ENCODE measurements around the gene MFAP3L.
"Not testable (repeated sequence)": the region's sequence is repeated elsewhere in the genome, so short reads cannot be mapped to it uniquely, and the experiment has no call there.

Gene MFAP3L

DNA sequence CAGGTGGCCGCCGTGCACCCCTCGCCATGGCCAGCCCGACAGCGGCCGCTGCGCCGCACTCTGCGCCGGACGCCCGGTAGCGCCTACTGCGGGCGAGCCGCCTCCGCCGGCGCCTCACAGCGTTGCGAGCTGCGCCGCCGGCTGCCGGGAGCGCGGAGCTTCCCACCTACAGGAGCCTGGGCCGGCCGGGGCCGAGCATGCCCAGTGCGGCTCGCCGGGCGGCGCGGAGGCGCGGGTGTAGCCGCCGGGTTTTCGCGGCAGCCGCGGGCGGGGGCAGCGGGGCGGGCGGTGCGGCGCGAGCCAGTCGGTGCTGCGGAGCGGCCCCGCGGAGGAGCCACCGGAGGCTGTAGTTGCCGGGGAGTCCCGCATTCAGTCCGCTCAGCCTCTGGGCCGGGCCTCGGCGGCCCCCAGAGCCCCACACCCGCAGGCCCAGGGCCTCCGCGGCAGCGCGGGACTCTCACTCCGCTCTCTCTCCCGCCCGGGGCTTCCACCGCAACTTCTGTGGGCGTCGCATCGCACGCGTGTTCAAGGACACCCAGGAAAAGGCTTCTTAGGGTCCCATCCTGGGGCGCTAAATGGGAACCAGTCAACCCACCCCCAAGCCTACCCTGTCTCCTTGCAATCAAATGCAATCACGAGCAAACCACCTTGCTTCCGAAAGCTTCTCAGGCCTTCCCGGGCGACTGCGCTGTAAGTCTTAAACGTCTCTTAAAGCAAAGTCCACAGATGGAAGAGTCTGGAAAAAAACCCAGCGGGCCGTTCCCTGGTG, at the start of gene MFAP3L:
Gene MFAP3L, minus strand, starts transcription at position 143 of the 769 bp plus-strand sequence. CDS start 20,518 bp downstream, outside the sequence.
- DNase-seq = peak; percentile 77

DNA sequence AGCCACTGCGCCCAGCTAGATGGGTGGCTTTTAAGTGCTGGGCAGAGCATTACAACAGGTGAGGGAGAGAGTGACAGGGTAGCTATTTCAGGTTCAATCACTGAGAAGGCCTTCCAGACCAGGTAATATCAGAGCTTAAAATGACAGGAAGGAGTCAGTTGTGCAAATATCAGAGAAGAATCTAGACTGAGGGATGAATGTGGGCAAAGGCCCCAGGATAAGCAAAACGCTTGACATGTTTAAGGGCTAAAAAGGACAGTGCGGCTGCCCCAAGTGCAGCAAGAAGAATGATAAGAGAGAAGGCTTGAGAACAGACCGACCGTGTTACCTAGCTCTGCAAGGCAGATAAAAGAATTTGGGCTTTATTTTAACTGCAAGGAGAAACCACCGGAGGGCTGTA, 45.0 kb upstream of the MFAP3L start:
- no peak for DNase-seq

DNA sequence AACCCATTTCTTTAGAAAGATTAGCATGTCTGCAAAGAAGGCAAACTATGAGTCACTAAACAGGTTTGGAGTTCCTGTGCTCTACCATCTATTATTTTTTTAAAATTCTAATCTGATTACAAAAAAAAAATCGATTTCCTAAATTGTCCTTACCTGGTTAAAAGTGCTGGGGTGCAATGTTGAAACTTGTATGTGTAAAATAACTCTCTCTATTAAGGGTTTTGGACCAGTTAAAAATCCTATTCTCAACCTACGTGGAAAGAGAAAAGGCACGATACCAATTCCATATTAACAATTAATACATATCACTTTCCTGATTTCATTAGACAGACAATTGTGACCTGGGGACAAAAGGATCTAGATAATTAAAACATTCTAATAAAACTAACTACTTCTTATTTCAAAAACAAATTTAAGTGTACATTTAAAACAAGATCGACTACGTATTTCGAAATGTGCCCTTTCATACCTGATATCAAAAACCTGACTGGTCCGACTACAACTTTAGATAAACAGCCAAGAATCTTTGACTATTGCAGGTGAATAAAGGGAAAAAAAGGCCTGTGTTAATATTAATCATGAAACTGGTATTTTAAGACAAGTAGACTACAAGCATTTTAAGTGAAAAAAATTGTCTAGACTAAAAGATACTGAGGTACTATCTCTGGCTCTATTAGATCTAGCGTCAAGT, 42.4 kb upstream of the MFAP3L start:
- DNase-seq = no peak

DNA sequence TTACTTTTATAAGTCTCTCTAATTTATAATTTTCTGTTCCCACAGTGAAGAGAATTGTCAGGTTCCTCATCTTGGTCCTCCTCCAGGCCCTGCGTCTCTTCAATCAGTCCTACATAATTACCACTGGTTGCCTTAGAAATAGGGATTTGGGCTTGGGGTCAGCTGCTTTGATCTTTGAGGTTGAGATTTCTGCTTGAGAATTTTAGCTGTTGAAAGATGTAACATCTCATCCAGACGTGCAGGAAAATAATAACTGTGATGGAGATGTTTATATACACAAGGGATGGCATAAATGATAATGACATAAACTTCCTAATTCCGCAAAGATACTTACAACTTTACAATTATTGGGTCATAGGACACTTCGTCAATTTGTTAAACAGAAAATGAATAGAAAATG, 33.2 kb upstream of the MFAP3L start:
- no peak for DNase-seq

DNA sequence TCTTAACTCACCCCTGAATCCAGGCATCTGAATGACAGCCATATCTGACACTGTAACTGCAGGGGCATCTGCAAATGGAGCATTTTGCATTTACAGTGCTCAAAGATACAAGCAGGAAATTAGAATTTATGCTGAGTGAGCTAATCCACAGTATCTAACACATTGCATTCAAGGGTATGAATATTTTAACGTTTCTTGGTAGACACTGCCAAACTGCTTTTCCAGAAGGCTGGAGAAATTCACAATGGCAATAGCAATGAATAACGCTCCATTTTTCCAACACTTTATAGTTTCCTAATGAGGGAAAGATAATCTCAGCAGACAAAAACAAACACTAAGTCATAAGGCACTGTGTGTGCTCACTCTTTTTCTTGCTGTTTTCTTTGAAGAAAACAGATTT, 32.6 kb upstream of the MFAP3L start:
- DNase-seq = no peak

DNA sequence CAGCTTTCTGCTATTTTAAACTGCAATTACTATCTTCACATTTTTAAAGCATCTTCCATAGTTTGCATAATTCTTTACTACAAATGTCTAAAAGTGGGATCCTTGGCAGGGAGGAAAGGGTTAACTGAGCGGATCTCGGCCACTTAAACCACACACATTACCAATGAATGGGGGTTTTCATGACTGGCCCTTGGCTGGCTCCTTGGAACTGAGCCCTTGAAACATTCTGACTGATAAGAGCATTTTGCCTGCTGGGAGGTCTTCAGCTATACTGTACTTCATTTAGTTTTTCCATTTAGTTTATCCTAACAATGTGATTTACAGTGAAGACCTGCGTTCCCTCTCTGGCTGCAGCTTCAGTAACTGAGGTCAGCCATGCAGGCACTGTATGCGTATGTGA, 31.7 kb upstream of the MFAP3L start:
- DNase-seq = no peak

DNA sequence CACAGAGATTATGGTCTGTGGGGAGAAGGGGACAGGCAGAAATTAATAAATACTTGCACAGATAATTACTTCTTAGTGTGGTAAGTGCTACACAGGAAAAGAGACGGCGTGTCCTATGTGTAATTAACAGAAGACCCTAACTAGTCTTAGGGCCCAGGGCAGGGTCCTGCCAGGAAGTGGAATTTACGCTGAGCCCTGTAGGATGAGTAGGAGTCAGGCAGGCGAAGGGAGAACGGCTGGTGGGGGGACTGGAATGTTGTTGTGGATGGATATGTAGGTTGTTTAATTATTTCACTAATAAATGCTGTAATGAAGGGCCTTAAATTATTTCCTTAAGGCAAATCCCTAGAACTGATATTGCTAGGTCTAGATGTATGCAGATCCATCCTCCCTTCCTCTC, 26.7 kb upstream of the MFAP3L start:
- DNase-seq = no peak

DNA sequence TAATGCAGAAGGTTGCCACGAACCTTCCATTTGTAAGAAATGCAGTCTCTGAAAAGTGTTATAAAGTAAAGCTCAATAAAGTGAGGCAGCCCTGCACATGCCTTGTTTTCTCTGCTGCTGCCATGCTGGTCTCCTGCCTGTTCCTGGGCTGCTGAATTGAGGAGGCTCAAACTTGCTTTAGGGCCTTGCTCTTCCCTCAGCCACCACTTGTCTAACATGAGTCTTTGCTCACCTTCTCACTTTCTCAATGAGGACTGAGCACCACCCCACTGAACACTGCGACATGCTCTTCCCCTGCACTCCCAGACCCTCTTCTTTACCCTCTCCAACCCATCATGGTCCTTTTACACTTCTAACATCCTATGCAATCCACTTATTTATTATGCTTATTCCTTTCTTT, 25.2 kb upstream of the MFAP3L start:
- no peak for DNase-seq

DNA sequence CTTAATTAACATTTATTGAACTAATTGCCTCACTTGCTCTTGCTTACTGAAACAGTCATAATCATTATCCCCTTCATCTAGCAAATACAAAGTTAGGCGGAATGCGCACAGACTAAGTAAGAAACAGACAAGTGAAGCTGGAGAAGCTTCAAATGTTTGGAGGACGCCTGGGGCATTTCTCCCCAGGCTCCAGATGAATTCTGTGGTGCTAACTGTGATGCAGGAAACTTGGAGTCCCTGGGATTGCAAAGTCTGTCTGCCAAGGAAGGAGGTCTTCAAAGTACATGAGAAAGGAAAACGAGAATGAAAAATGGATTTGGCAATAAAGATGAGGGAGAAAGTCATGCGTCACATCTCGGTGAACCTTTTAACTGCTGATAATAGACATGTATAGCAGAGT, 23.6 kb upstream of the MFAP3L start:
- no peak for DNase-seq

DNA sequence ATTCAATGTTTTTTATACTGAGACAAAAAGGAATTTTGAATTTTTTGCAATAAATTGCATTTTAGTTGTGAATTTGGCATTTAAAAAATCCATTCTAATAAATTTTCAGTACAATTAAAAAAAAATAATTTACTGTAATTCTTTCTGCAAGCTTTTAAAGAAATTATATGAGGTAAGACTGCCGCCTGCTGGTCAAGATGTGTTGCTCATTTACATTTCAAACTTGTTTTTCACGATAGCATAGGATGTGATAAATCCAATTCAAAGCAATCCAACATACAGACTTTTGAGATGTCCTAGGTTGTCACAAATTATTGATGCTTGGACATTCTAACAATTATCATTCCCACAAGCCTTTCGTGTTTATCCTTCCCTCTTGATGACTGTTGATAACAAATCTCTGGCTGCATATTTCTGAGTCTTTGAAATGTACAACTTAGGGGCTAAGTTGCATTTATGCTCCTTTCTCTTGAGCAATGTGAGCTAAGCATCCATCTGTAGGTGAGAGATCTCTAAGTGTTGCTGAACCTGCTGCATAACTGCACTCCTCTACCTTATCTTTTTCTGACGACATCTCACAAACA, 21.7 kb upstream of the MFAP3L start:
- DNase-seq = peak; percentile 4

DNA sequence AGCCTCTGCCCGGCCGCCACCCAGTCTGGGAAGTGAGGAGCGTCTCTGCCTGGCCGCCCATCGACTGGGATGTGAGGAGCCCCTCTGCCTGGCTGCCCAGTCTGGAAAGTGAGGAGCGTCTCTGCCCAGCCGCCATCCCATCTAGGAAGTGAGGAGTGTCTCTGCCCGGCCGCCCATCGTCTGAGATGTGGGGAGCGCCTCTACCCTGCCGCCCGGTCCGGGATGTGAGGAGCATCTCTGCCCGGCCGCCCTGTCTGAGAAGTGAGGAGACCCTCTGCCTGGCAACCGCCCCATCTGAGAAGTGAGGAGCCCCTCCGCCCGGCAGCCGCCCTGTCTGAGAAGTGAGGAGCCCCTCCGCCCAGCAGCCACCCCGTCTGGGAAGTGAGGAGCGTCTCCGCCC, 20.0 kb upstream of the MFAP3L start:
- not testable (repeated sequence) for DNase-seq

DNA sequence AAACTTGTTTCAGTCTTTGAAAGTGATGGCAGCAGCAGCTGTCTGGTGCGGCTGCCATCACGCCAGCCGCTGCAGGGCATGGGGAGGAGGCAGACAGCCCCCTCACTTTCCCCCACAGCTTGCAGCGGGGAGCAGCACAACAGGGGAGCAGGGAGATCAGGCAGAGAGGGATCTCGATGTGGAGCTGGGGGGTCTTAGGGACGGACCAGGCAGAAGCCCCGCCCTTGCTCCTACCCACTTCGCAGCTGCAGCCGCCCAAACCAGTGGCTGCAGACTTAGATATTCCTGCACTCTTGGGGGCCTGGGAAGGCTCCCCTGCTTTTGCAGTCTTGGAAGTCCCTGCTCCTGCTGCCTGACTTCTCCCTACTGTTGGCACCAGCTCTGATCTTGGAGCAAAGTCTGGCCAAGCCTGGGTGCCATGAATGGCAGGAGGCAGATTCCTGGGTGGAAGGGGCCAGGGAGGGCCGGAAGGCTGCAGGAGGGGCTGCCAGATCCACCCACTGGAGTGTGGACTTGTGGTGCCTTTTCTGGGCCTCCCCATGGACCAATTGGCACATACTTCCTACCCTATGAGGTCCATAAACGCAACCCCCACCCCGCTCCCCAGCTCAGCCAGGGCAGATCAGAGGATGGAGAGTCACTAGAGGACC, 14.0 kb upstream of the MFAP3L start:
- DNase-seq = no peak

DNA sequence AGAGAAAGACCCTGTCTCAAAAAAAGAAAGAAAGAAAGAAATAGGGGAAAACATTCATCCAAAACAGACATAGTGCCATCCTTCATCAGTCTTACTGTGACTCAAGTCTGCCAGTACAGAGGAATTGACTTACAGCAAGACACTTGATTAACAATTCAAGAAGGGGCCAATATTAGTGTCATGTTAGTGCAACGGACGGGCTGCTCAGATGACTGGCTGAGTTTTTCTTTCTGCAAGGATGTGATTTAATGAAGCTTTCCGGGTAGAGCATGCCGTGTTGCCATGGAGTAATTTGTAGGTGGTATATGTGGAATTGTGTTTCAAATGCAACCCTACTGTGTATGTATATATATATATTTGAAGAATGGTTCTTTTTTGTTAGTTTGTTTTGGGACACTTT, 12.6 kb upstream of the MFAP3L start:
- no peak for DNase-seq

DNA sequence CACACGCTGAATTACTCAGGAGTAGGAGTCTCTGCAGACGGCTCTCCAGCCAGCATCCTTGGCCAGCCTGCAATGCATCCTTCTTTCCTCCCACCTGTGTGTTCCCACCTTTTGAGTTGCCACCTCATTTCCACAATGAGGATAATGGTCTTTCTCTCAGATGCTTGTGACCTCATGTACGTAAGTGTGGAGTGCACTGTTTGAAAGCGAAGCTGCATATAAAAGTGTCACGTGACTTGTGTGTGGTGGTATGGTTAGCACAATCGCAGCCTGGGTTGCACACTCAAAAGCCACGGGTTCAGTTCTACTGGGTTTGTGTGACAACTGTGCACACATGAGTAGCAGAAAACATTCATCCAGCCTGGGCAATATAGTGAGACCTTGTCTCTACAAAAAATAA, 12.0 kb upstream of the MFAP3L start:
- no peak for DNase-seq

DNA sequence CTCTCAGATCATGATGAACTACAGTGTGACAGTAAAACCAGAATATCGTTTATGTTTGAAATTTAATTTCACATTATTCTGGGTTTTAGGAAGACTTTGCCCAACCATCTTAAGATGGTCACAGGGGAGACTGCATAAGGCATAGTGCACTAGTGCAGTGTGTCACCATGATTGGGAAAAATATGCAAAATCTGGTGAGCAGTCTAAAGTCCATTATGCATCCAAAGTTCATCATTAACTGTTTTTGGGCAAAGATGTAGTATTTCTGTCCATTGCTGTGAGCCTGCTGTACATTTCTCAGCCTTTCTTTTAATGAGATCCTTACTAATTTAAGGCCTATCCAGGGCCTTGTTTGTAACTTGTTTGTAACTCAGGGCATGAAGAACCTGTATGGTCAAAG, 11.3 kb upstream of the MFAP3L start:
- no peak for DNase-seq

DNA sequence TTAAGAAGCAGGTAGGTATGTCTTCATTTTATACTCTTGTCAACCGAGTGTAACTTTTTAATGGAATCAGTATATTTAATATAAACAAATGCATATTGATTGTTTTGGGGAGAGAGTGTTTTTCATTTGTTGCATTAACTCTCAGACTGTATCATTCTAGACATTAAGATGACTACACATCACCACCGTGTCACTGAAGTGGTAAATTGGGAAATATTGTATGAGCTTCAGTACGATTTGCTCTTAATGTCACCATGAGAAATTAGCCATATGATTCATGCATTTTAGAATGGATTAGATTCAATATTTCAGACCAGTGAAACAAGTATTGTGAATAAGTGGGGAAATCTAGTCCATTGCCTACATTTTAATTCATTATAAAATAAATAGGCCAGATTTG, 9.7 kb upstream of the MFAP3L start:
- no peak for DNase-seq

DNA sequence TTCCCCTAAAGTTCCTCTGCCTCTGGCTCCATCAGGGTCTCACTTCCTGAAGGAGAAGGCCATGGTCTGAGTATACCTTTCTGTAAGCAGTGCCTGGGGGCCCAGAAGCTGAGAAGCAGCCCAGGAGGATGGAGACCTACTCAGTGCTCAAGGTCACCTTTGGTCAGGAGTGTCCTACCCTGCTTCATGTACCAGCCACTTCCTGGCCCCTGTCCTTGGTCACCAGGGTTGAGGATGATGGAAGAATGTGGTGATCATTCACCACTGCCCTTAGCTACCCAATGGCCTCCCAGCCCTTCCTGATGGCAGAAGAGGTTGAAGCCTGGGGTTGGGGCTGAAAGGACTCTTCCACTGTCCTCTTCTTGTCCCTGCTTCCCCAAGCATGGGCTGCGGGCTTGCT, 9.0 kb upstream of the MFAP3L start:
- DNase-seq = no peak

DNA sequence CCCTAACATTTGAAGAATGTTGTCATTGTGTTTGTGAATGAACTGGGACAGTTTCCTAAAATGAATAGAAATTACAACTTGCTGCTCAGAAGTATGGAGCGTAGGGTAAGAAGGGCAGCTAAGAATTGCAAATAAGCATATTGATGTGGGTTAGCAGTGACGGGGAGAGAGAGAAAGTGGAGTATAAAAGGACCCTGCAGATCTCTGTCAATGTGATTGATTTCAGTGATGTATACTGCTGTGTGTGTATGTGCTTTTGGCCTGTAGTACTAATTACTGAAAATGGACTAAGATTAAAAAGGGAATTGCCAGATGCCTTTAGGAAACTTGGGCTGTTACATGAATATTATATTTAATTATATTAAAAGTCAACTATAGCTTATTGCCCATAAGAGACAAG, 7.8 kb upstream of the MFAP3L start:
- DNase-seq = no peak

DNA sequence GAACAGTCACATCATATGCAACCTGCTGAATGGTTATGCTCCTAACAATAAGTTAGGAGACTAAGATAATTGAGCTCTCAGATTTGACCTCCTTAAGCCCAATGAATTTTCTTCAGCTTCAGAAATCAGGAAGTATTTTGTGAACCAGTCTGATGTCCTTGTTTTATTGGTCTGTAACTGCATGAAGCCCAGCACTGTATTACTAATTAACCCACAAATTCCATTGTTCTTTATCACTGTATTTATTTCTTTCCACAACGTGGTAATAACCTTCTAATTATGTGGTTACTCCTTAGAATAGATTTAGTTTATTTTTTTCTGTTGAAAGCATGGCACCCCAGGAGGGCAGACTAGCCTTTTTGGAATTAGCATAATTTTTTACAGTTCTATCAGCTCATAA, 3.9 kb upstream of the MFAP3L start:
- DNase-seq = no peak

DNA sequence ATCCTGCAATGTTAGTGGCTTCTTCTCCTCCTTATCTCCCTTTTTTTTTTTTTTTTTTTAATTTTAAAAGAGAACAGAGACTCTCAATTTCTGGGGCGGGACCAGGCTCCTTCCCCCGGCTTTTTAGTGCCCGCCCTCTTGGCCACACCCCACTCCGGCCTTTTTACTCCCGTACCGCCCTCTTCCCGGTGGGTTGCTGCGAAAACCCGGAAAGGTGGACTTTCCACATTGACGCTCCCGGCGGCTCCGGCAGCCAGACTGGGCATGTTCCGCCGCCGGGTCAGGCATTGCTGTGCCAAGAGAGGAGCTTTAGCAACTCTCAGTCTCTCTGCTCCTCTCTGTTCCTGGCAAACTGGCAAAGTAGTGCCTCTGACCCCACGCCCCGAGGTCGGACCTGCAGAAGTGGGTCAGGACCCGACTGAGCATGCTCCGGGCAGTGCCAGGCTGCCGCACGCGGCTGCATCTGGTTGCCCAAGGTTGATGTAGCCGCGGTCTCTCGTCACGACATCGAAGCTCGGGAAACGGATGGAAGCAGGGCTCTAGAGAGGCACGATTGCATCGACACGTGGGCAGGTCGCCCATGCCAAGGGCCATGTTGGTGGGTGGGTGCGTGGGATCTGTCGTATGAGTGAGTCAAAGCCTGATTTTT, 1.1 kb upstream of the MFAP3L start:
- peak; percentile 84 for DNase-seq

DNA sequence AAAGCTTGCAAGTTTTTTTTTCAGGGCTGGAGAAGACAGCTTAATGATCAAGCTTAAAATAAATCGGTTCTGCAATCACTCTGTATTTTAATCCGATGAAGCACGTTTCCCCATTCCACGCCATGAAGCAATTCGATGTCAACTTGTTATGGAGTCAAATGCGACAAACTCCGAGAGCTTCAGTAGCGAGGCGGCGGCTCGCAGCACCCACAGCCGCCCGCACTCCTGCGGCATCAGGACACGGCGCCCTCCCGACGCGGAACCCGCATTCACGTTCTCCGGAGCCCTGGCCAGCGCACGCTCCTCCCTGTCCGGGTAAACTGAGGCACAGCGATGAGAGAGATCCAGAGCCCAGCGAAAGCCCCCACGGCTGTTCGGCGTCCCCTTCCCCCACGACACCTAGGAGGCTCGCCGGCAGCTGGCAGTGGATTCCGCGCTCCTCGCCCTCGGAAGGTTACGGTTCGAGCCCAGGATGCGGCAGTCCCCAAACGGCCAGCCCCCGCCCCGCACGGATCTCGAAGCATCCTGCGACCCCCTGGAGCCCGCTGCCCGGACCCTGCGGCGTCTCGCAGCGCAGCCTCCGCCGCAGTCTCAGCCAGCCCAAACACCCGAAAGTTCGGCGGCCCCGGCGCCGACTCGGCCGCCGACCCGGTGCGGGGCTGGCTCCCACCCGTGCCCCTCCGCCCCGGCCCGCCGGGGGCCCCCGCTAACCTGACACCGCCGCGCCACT, 507 bp downstream of the MFAP3L start:
- no peak for DNase-seq

DNA sequence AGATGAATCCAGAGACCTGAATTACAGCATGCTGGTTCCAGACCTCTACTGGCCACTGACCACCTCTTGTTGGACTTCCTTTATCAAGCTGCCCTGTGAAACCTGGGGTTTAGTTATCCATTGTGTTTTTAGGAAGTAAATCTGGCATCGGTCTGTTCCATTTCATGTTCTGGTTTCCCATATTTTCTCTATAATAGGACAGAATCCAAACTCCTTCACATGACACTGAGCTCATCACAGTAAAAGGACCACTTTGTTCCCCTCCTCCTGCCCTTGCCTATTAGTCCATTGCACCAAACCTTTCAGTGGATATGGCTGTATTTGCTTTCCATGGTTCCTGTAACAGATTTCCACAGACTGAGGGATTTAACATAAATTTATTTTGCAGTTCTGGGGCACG, 4.0 kb downstream of the MFAP3L start:
- no peak for DNase-seq

DNA sequence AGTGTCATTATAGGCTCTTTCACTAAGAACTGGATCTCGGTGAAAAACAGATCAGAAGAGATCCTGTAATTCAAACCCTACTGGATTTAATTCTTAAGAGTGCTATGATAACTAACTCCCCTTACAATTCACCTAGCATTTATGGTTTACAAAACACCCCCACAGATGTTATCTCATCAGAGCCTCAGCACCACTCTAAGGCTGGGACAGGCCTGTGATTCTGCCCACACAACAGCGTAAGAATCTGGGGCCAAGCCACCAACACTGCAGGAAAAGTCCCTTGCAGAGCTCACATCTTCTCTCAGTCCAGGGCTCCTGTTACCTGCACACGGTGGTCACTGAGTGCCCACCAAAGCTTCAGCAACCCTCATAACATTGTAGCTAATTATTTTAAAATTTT, 8.9 kb downstream of the MFAP3L start:
- no peak for DNase-seq

Measured in HCEC 1CT (cell line).